Caco-2 (cell line): ENCODE data around the gene ACAP3. TPM values are rescaled to one million over a fixed set of nuclear protein-coding genes. Genes with fewer than 3 reads are reported as not detected.

Experiments used
- BruUV-seq: library from RNA; stranded (reverse); fragments of 400-500 nt; replicated peaks from 2 replicates; lab custom pipeline; 2021; lab: Mats Ljungman, UMichigan
- CTCF ChIA-PET: fragments of 300-600 bp; sonication (Branson Sonifier 250); formaldehyde crosslinking; loops from one replicate; lab custom pipeline; 2022; ENCODE audit warnings: antibody characterized with exemption; lab: Charles Lee
- POLR2A ChIA-PET: fragments of 300-600 bp; sonication (Branson Sonifier 250); formaldehyde crosslinking; loops from one replicate; lab custom pipeline; 2022; ENCODE audit warnings: antibody characterized with exemption; lab: Charles Lee
- DNase-seq, 2 experiments: peaks; one replicate each; pipeline versions ENCODE4 v3.0.0 to v3.0.0-alpha.2; 2020 to 2022
- H3K27me3 ChIP-seq: replicated peaks from 2 replicates; pipeline ENCODE4 v1.6.0; 2011; ENCODE audit warnings: low read length; ENCODE audit not compliant: control insufficient read depth, insufficient read depth
- H3K36me3 ChIP-seq: 2 replicates; pipeline ENCODE4 v1.5.1; 2011; ENCODE audit warnings: low read length; ENCODE audit not compliant: control insufficient read depth, insufficient read depth
- H3K4me1 ChIP-seq: fragments of 250-450 bp; sonication (Bioruptor Pico); 2 replicates; pipeline ENCODE4 v1.5.1; 2020; ENCODE audit warnings: mild to moderate bottlenecking
- H3K4me3 ChIP-seq: 2 replicates; pipeline ENCODE4 v1.5.1; 2011; ENCODE audit warnings: low read depth, mild to moderate bottlenecking, control low read depth, low read length
- H3K9me3 ChIP-seq: fragments of 250-450 bp; sonication (Bioruptor Pico); 2 replicates; pipeline ENCODE4 v1.5.1; 2020; ENCODE audit warnings: mild to moderate bottlenecking, moderate library complexity
- H3K27ac Mint-ChIP-seq: one replicate; pipeline ENCODE4 v1.8.0; 2022; ENCODE audit warnings: mixed read lengths; ENCODE audit not compliant: unreplicated experiment
- H3K27me3 Mint-ChIP-seq: one replicate; pipeline ENCODE4 v1.8.0; 2022; ENCODE audit warnings: mixed read lengths; ENCODE audit not compliant: insufficient read depth, unreplicated experiment
- H3K36me3 Mint-ChIP-seq: one replicate; pipeline ENCODE4 v1.8.0; 2022; ENCODE audit warnings: mild to moderate bottlenecking, mixed read lengths; ENCODE audit not compliant: insufficient read depth, unreplicated experiment
- H3K4me1 Mint-ChIP-seq: one replicate; pipeline ENCODE4 v1.8.0; 2022; ENCODE audit warnings: low read depth, mixed read lengths; ENCODE audit not compliant: unreplicated experiment
- H3K4me3 Mint-ChIP-seq: one replicate; pipeline ENCODE4 v1.8.0; 2022; ENCODE audit warnings: mild to moderate bottlenecking, moderate library complexity, mixed read lengths; ENCODE audit not compliant: unreplicated experiment
- H3K9me3 Mint-ChIP-seq: one replicate; pipeline ENCODE4 v1.8.0; 2022; ENCODE audit warnings: mixed read lengths; ENCODE audit not compliant: unreplicated experiment
- CTCF ChIP-seq, 2 experiments: fragments of 200-600 bp in 1 of 2; IDR thresholded peaks; 1 replicate in 1 of 2; 2 replicates in 1 of 2; pipeline versions ENCODE4 v1.5.1 to v1.8.0; 2011 to 2022; ENCODE audit warnings: antibody characterized with exemption in 1 of 2, control low read depth in 1 of 2, inconsistent platforms in 1 of 2, low read depth in 1 of 2, low read length in 1 of 2, mild to moderate bottlenecking in 1 of 2, moderate library complexity in 1 of 2; ENCODE audit not compliant: insufficient read depth in 1 of 2, severe bottlenecking in 1 of 2, unreplicated experiment in 1 of 2
- intact Hi-C: fragments of 100-400 bp; cut with micrococcal nuclease; formaldehyde crosslinking; loops from one replicate; pipeline ENCODE4 v1.10.0; 2022; ENCODE audit not compliant: unreplicated experiment
- total RNA-seq: library from RNA; stranded (reverse); gene quantifications from 2 replicates; pipeline ENCODE4 v1.2.3, GENCODE V29; 2022

The ACAP3 gene
- total RNA-seq, 1 experiment from 2014 or later = 46.6 TPM

- TF ChIP-seq CTCF (IDR thresholded peaks at IDR 0.05; ENCODE audit: insufficient read depth in 1 of 2, low read depth in 1 of 2, low read length in 1 of 2, severe bottlenecking in 1 of 2, unreplicated experiment in 1 of 2) = no peak
- peak overlapping the region; percentile 47 for H3K4me3 ChIP-seq
- no peaks in the 10 kb centered on the region for H3K27me3 ChIP-seq
- intact Hi-C loops = no loop called here
- CTCF ChIA-PET = no interaction called here
- H3K27ac Mint-ChIP-seq = no peak overlapping the region
- POLR2A ChIA-PET = interaction anchor here (0.6 kb wide), 1 partner anchor 80 kb away, joined by 4 read pairs; the partner anchor contains the start of gene UBE2J2
- H3K4me1 ChIP-seq = peaks cover 14% of the 10 kb centered on the region
- H3K27me3 Mint-ChIP-seq = no peaks in the 10 kb centered on the region
- no peaks in the 10 kb centered on the region for H3K9me3 Mint-ChIP-seq
- H3K9me3 ChIP-seq = no peaks in the 10 kb centered on the region
- peaks cover 27% of the 10 kb centered on the region for H3K36me3 Mint-ChIP-seq
- no peak for DNase-seq
- BruUV-seq = no TSS peak
- H3K4me1 Mint-ChIP-seq = no peaks in the 10 kb centered on the region
- H3K4me3 Mint-ChIP-seq = peak overlapping the region; percentile 66
- H3K36me3 ChIP-seq = no peaks in the 10 kb centered on the region
Measured at GRCh38 chr1:1353389-1354151, 45.8 kb upstream of the ACAP3 start.

- peaks cover 20% of the 10 kb centered on the region for H3K36me3 Mint-ChIP-seq
- H3K4me3 Mint-ChIP-seq = peak overlapping the region; percentile 51
- ChIA-PET CTCF (no interaction called here), POLR2A (interaction anchor here (0.6 kb wide), 1 partner anchor 79 kb away, joined by 4 read pairs; the partner anchor contains the start of gene UBE2J2)
- BruUV-seq = no TSS peak
- Histone ChIP-seq H3K27me3 (no peaks in the 10 kb centered on the region), H3K4me1 (peaks cover 13% of the 10 kb centered on the region), H3K36me3 (no peaks in the 10 kb centered on the region), H3K9me3 (no peaks in the 10 kb centered on the region), H3K4me3 (no peak overlapping the region)
- no peaks in the 10 kb centered on the region for H3K4me1 Mint-ChIP-seq
- H3K27me3 Mint-ChIP-seq = no peaks in the 10 kb centered on the region
- H3K27ac Mint-ChIP-seq = no peak overlapping the region
- no peak for TF ChIP-seq CTCF (IDR thresholded peaks at IDR 0.05; ENCODE audit: insufficient read depth in 1 of 2, low read depth in 1 of 2, low read length in 1 of 2, severe bottlenecking in 1 of 2, unreplicated experiment in 1 of 2)
- no peak for DNase-seq
- intact Hi-C loops = no loop called here
- H3K9me3 Mint-ChIP-seq = no peaks in the 10 kb centered on the region
Measured at GRCh38 chr1:1352786-1353388, 45.2 kb upstream of the ACAP3 start.

- no peak for TF ChIP-seq CTCF (IDR thresholded peaks at IDR 0.05; ENCODE audit: insufficient read depth in 1 of 2, low read depth in 1 of 2, low read length in 1 of 2, severe bottlenecking in 1 of 2, unreplicated experiment in 1 of 2)
- Histone ChIP-seq H3K36me3 (no peaks in the 10 kb centered on the region), H3K27me3 (no peaks in the 10 kb centered on the region), H3K4me1 (peaks cover 18% of the 10 kb centered on the region), H3K4me3 (no peak overlapping the region), H3K9me3 (no peaks in the 10 kb centered on the region)
- intact Hi-C loops = no loop called here
- no peak for DNase-seq
- Mint-ChIP-seq H3K4me1 (no peaks in the 10 kb centered on the region), H3K27ac (no peak overlapping the region), H3K27me3 (no peaks in the 10 kb centered on the region), H3K9me3 (no peaks in the 10 kb centered on the region), H3K36me3 (peaks cover 18% of the 10 kb centered on the region), H3K4me3 (peak overlapping the region; percentile 51)
- ChIA-PET POLR2A (no interaction called here), CTCF (no interaction called here)
- BruUV-seq = no TSS peak
Measured at GRCh38 chr1:1351511-1352427, 44.0 kb upstream of the ACAP3 start.
